Activated CD8-positive, alpha-beta memory T cell treated with anti-CD3 and anti-CD28 coated beads for 1 hour (primary cell): ENCODE data around the gene SPATA12.

Source experiments
- DNase-seq, 2 donors: peaks; one replicate each; pipeline ENCODE4 v3.0.0-alpha.2; 2020; ENCODE audit warnings: low read depth in 1 of 2; ENCODE audit errors: extremely low read depth in 1 of 2

The SPATA12 gene

GRCh38 chr3:57110214-57110613, 49.8 kb downstream of the SPATA12 start:
- DNase-seq: no peak

DNA sequence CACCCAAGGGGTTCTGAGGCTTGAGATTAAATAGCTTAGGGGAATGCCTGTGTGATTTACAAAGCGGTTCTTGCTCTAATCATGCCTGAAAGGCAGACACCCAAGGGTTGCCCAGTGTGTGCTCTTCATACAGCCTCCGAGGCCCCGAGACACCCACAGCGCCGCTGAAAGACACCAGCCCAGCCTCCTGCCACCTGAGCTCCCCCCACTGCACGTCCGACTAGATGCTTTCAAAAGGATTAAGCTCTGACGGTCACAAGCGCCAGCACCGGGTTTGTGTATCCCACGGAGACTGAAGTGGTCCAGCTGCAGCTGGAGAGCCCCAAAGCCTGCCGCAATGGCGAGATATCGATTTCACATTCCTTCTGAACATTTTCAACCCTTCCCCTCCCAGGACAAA, 50.3 kb downstream of the SPATA12 start:
- no peak for DNase-seq

GRCh38 chr3:57112206-57112605, 51.7 kb downstream of the SPATA12 start:
- no peak for DNase-seq

DNA sequence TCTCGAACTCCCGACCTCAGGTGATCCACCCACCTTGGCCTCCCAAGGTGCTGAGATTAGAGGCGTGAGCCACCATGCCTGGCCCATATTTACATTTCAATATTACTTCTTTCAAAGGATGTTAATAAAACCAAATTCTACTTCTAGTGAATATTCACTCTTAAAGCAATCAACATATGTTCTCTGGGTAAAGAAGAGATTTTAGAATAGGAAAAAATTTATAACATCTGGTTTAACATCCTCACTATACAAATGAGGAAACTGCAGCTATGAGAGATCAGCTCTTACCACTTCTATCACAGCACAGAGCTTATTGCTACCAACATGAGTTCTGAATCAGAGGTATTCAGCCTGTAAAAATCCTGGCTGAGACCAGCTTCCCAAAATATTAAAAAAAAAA, 56.0 kb downstream of the SPATA12 start:
- no peak for DNase-seq

DNA sequence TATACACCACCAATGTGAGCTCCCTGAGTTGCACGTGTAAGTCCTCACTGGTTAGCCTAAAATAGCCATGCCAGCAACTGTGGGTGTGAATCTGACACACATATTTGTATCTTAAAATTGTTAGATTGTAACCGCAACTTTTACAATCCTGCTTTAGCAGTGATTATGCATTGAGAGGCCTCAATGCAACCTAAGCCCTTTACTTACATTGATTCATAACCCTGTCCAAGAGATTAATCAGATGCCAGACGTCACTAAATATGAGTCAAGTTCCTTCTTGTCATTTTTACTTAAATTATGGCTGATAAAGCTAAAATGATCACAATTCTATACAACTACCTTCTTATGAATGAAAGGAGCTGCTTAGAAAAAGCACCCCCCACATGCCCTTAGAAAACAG, 57.8 kb downstream of the SPATA12 start:
- DNase-seq: no peak

GRCh38 chr3:57120040-57120439, 59.6 kb downstream of the SPATA12 start:
- DNase-seq: no peak

DNA sequence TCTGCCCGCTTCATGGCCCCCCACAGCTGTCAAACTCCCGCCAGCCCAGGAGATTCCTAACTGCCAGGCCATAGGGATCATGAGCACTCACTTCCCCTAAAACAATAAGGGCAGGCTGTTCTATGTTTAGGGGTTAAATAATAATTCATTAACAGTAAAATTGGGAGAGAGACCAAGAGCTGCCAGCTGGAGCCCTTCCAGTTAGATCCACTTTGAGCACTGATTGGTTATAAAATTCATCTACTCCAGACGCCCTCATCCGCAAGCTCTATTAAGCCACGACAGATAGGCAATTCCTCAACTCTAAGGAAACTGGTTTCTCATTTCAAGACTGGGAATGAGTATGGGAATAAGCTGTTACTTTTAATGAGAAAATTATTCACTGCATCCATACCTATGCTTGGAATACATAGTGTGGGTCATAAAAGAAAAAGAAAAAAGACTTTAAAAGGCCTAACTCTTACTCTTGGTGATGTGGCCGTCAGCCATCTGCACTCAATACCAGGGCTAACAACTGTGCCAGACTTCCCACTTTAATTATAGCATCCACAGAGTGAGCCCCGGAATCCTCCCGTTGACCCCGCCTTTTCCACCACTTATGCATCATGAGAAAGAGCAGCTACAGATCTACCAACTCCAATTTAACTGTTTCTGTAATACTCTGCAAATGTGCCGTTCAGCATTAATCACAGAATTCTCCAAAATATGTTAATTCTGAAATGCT, 60.1 kb downstream of the SPATA12 start:
- no peak for DNase-seq
